Fibroblast of lung (primary cell): ENCODE data around the gene IL27RA. TPM values are rescaled to one million over a fixed set of nuclear protein-coding genes. Genes with fewer than 3 reads are reported as not detected.

Source experiments
- DNase-seq, 2 donors: peaks; one replicate each; pipeline versions ENCODE4 v3.0.0 to v3.0.0-alpha.2; 2010; ENCODE audit warnings: low read depth in 2 of 2
- H2AFZ ChIP-seq: 2 replicates; pipeline ENCODE4 v1.5.1; 2012; ENCODE audit warnings: low read length, control low read depth, inconsistent platforms
- H3K27ac ChIP-seq: 2 replicates; pipeline ENCODE4 v1.5.1; 2011; ENCODE audit warnings: low read length, control low read depth; ENCODE audit not compliant: insufficient read depth
- H3K27me3 ChIP-seq: 2 replicates; pipeline ENCODE4 v1.5.1; 2011; ENCODE audit warnings: mild to moderate bottlenecking, low read length; ENCODE audit not compliant: control insufficient read depth, insufficient read depth
- H3K36me3 ChIP-seq: 2 replicates; pipeline ENCODE4 v1.5.1; 2011; ENCODE audit warnings: low read length; ENCODE audit not compliant: control insufficient read depth, insufficient read depth
- H3K4me1 ChIP-seq: 2 replicates; pipeline ENCODE4 v1.5.1; 2011; ENCODE audit warnings: low read length; ENCODE audit not compliant: control insufficient read depth, insufficient read depth; ENCODE audit errors: extremely low read depth
- H3K4me2 ChIP-seq: 2 replicates; pipeline ENCODE4 v1.5.1; 2011; ENCODE audit warnings: low read length, control low read depth; ENCODE audit not compliant: insufficient read depth; ENCODE audit errors: extremely low read depth
- H3K4me3 ChIP-seq, 4 experiments: fragments of 200-600 bp in 1 of 4; sonication (generic) in 1 of 4; replicated peaks in 1 of 4; 2 replicates each; pipeline ENCODE4 v1.5.1; 2011 to 2016; ENCODE audit warnings: low read length in 4 of 4, low read depth in 3 of 4, mild to moderate bottlenecking in 3 of 4, control low read depth in 2 of 4, inconsistent platforms in 1 of 4, mixed read lengths in 1 of 4; ENCODE audit not compliant: insufficient read depth in 1 of 4; ENCODE audit errors: control extremely low read depth in 1 of 4
- H3K79me2 ChIP-seq: 2 replicates; pipeline ENCODE4 v1.5.1; 2012; ENCODE audit warnings: mild to moderate bottlenecking, low read length, inconsistent platforms; ENCODE audit not compliant: control insufficient read depth, insufficient read depth
- H3K9ac ChIP-seq: 2 replicates; pipeline ENCODE4 v1.5.1; 2011; ENCODE audit warnings: mild to moderate bottlenecking, low read length, control low read depth; ENCODE audit not compliant: insufficient read depth
- H3K9me3 ChIP-seq: 2 replicates; pipeline ENCODE4 v1.5.1; 2012; ENCODE audit warnings: low read depth, low read length; ENCODE audit not compliant: control insufficient read depth, insufficient read depth
- H4K20me1 ChIP-seq: 2 replicates; pipeline ENCODE4 v1.5.1; 2011; ENCODE audit warnings: low read length; ENCODE audit not compliant: control insufficient read depth, insufficient read depth; ENCODE audit errors: extremely low read depth
- CTCF ChIP-seq, 2 donors: IDR thresholded peaks in 1 of 2; conservative IDR thresholded peaks in 1 of 2; 1 replicate in 1 of 2; 2 replicates in 1 of 2; pipeline ENCODE4 v1.5.1; 2011 to 2012; ENCODE audit warnings: low read length in 2 of 2, control low read depth in 1 of 2, inconsistent platforms in 1 of 2, low read depth in 1 of 2, mild to moderate bottlenecking in 1 of 2
- EZH2 ChIP-seq: IDR thresholded peaks from 2 replicates; pipeline ENCODE4 v1.5.1; 2012; ENCODE audit warnings: low read length, control low read depth, mild to moderate bottlenecking; ENCODE audit errors: missing control alignments
- polyA plus RNA-seq, 2 donors: library from polyadenylated mRNA; depleted of rRNA in 1 of 2; stranded (reverse) in 1 of 2; unstranded in 1 of 2; fragments of >200 nt; gene quantifications; 2 replicates each; pipeline ENCODE4 v1.2.1, GENCODE V29; 2011 to 2012; ENCODE audit warnings: missing spikeins in 1 of 2
- total RNA-seq: library from RNA; depleted of rRNA; stranded (reverse); fragments of >200 nt; gene quantifications from 2 replicates; pipeline ENCODE4 v1.2.1, GENCODE V29; 2014

Gene IL27RA
- total and polyA plus RNA-seq, 2 donors (not counting 1 experiment from before 2014, with no cell fraction given), result 0.84 to 2.1 TPM

GRCh38 chr19:14063105-14063504 is 31.5 kb downstream of the IL27RA start:
- Histone ChIP-seq H3K4me3 (no peak overlapping the region), H3K4me2 (no peak overlapping the region), H4K20me1 (no peaks in the 10 kb centered on the region), H3K9me3 (no peaks in the 10 kb centered on the region), H3K79me2 (no peaks in the 10 kb centered on the region), H2AFZ (no peak overlapping the region), H3K36me3 (no peaks in the 10 kb centered on the region), H3K9ac (no peak overlapping the region), H3K27me3 (peaks cover 5% of the 10 kb centered on the region), H3K27ac (no peak overlapping the region), H3K4me1 (no peaks in the 10 kb centered on the region)
- TF ChIP-seq EZH2 (no peak), CTCF (conservative IDR thresholded peaks at IDR 0.05 in 1 of 2, IDR thresholded peaks at IDR 0.05 in 1 of 2; ENCODE audit: low read depth in 1 of 2, low read length in 2 of 2) (no peak)
- DNase-seq, result no peak

GRCh38 chr19:14066134-14066533 is 34.6 kb downstream of the IL27RA start:
- no peak for DNase-seq
- H3K27me3 ChIP-seq, result no peaks in the 10 kb centered on the region
- TF ChIP-seq CTCF (conservative IDR thresholded peaks at IDR 0.05 in 1 of 2, IDR thresholded peaks at IDR 0.05 in 1 of 2; ENCODE audit: low read depth in 1 of 2, low read length in 2 of 2) (no peak), EZH2 (no peak)
- no peak overlapping the region for H3K9ac ChIP-seq
- H3K4me2 ChIP-seq, result no peak overlapping the region
- no peaks in the 10 kb centered on the region for H3K79me2 ChIP-seq
- H4K20me1 ChIP-seq, result no peaks in the 10 kb centered on the region
- no peak overlapping the region for H2AFZ ChIP-seq
- no peak overlapping the region for H3K4me3 ChIP-seq
- H3K27ac ChIP-seq, result no peak overlapping the region
- H3K9me3 ChIP-seq, result no peaks in the 10 kb centered on the region
- H3K4me1 ChIP-seq, result no peaks in the 10 kb centered on the region
- H3K36me3 ChIP-seq, result no peaks in the 10 kb centered on the region

GRCh38 chr19:14070268-14071050 is 38.9 kb downstream of the IL27RA start:
- no peak overlapping the region for H3K4me2 ChIP-seq
- H3K9ac ChIP-seq, result no peak overlapping the region
- peaks cover 7% of the 10 kb centered on the region for H3K4me1 ChIP-seq
- no peak for DNase-seq
- no peaks in the 10 kb centered on the region for H3K79me2 ChIP-seq
- H3K4me3 ChIP-seq, result no peak overlapping the region
- no peaks in the 10 kb centered on the region for H3K36me3 ChIP-seq
- no peak overlapping the region for H3K27ac ChIP-seq
- TF ChIP-seq CTCF (conservative IDR thresholded peaks at IDR 0.05 in 1 of 2, IDR thresholded peaks at IDR 0.05 in 1 of 2; ENCODE audit: low read depth in 1 of 2, low read length in 2 of 2), result no peak
- TF ChIP-seq EZH2, result no peak
- H3K27me3 ChIP-seq, result no peaks in the 10 kb centered on the region
- H3K9me3 ChIP-seq, result no peaks in the 10 kb centered on the region
- no peak overlapping the region for H2AFZ ChIP-seq
- H4K20me1 ChIP-seq, result no peaks in the 10 kb centered on the region
